ENCODE measurements around the gene SOX13.

SOX13 gene

DNA sequence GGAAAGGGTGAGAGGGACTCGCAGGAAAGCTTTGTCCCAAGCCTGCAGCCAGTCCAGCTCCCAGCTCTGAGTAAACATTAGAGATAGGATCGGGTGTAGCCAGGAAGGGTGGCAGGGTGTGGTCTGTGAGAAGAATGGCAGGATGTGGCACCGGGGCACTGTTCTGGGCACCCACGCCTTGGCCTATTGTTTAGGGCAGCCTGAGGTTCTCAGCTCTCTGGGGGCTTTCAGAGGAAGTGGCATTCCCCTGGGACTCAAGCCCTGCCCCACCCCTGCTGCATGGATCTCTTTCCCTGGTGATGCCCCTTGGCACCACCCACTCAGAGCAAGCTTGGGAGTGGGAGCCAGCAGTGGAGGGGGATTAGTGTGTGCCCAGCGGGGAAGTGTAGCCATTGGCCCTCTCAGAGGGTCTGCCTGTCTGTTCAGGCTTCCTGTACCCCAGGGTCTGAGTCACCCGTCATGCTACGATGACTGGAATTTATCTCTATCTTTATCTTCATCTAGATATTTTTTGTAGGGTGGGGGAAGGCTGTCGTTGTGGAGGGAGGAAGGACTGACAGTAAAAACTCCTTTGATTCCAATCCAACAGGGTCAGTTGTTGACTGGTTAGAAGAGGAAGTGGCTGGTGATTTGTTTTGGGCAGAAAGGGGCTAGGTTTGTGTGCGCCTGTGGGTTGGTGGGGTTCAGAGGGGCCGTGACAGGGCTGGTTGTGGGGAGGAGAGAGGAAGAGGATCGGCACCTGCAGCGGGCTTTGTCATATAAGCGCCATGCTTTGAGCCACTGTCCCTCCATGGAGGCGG, 31.6 kb downstream of the SOX13 start:
- H3K27me3 Mint-ChIP-seq: no peaks in the 10 kb centered on the region
- H3K36me3 Mint-ChIP-seq: no peaks in the 10 kb centered on the region
- H3K4me3 Mint-ChIP-seq: no peak overlapping the region
- H3K27ac Mint-ChIP-seq: peak overlapping the region; percentile 38
- peaks cover 18% of the 10 kb centered on the region for H3K4me1 Mint-ChIP-seq
- H3K9me3 Mint-ChIP-seq: no peaks in the 10 kb centered on the region

DNA sequence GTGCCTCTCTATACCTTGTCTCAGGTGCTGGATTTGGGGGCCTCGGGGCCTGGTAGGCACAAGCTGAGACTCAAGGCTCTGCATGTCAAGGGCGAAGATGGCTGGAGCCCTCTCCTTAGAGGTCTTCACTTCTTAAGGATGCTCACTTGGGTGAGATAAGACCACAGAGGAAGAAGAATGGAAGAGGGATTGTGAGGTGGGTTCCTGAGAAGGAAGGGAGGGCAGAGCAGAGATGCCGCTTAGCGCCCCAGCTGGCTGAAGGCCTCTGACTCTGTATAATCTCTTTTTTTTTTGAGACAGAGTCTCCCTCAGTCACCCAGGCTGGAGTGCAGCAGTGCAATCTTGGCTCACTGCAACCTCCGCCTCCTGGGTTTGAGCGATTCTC, 32.2 kb downstream of the SOX13 start:
- H3K9me3 Mint-ChIP-seq: no peaks in the 10 kb centered on the region
- H3K27ac Mint-ChIP-seq: peak overlapping the region; percentile 38
- H3K4me1 Mint-ChIP-seq: peaks cover 18% of the 10 kb centered on the region
- no peaks in the 10 kb centered on the region for H3K36me3 Mint-ChIP-seq
- H3K27me3 Mint-ChIP-seq: no peaks in the 10 kb centered on the region
- no peak overlapping the region for H3K4me3 Mint-ChIP-seq

DNA sequence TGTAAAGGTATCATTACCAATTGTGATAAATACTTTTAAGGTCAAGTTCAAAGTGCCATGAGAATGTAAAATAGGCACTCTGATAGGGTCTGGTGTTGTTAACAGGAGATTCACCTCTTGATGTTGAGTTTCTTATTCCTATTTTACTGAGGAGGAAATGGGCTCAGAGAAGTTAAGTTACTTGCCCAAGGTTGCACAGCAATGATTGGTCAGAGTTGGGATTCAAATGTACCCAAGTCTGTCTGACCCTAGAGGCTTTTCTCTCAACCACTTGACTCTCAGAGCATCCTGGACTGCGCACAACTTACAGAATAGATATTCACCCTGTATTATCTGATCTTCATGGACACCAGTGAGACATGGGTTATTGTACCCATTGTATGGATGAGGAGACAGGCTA, 33.9 kb downstream of the SOX13 start:
- H3K27me3 Mint-ChIP-seq: no peaks in the 10 kb centered on the region
- no peaks in the 10 kb centered on the region for H3K36me3 Mint-ChIP-seq
- peaks cover 18% of the 10 kb centered on the region for H3K4me1 Mint-ChIP-seq
- H3K9me3 Mint-ChIP-seq: no peaks in the 10 kb centered on the region
- H3K27ac Mint-ChIP-seq: no peak overlapping the region
- no peak overlapping the region for H3K4me3 Mint-ChIP-seq

DNA sequence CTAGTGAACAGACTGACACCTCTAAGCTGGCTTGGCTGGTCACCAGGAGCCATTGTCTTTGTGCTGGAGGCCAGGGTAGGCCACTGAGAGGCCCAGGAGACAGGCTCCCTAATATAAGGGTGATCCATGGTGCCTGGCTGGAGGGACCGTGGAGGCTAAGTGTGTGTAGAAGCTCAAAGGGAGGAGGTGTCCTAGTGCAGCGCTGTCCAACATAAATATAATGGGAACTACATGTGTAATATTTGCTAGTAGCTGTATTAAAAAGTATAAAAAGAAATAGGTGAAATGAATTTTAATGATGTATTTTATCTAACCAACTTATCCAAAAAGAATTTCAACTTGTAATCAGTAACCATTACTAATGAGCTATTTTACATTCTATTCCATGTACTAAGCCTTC, 35.0 kb downstream of the SOX13 start:
- H3K4me3 Mint-ChIP-seq: no peak overlapping the region
- no peaks in the 10 kb centered on the region for H3K36me3 Mint-ChIP-seq
- no peak overlapping the region for H3K27ac Mint-ChIP-seq
- H3K4me1 Mint-ChIP-seq: peaks cover 10% of the 10 kb centered on the region
- H3K9me3 Mint-ChIP-seq: no peaks in the 10 kb centered on the region
- no peaks in the 10 kb centered on the region for H3K27me3 Mint-ChIP-seq

DNA sequence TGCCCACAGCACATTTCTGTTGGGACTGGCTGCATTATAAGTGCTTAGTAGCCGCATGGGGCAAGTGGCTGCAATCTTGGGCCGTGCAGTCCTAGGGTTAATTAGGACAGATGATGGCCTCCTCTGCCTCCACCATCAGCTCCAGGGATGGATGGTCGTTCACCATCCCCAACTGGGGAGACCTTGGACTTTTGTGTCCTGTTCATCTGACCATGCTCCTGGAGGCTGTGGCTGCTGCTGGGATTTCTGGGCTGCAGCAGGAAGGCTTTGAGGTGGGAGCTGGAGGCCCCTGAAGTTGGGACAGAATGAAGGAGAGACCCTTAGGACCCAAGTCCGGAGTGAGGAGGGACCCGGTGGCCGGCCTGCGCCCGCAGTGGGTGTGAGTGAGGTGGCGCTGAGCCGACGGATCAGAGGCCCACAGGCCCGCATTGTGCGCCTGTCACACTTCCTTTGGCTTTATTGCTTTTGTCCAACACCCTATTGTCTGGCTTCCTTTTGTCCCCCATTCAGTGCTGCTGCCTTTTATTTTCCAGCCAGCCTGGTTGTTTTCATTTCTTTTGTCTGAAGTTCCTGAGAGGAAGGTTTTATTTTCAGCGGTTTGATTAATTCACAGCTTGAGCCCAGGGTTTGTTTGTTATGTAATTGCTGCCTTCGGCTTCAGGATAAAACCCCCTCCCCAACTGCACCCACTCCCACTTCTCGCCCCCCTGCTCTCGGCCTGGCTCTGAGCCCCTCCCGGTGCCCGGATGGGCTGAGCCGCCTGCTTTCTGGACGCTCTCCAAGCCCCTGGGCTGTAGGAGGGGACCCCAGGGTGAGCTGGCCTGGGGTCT, 35.6 kb downstream of the SOX13 start:
- no peak overlapping the region for H3K27ac Mint-ChIP-seq
- no peaks in the 10 kb centered on the region for H3K27me3 Mint-ChIP-seq
- H3K9me3 Mint-ChIP-seq: no peaks in the 10 kb centered on the region
- peaks cover 8% of the 10 kb centered on the region for H3K4me1 Mint-ChIP-seq
- no peaks in the 10 kb centered on the region for H3K36me3 Mint-ChIP-seq
- no peak overlapping the region for H3K4me3 Mint-ChIP-seq

DNA sequence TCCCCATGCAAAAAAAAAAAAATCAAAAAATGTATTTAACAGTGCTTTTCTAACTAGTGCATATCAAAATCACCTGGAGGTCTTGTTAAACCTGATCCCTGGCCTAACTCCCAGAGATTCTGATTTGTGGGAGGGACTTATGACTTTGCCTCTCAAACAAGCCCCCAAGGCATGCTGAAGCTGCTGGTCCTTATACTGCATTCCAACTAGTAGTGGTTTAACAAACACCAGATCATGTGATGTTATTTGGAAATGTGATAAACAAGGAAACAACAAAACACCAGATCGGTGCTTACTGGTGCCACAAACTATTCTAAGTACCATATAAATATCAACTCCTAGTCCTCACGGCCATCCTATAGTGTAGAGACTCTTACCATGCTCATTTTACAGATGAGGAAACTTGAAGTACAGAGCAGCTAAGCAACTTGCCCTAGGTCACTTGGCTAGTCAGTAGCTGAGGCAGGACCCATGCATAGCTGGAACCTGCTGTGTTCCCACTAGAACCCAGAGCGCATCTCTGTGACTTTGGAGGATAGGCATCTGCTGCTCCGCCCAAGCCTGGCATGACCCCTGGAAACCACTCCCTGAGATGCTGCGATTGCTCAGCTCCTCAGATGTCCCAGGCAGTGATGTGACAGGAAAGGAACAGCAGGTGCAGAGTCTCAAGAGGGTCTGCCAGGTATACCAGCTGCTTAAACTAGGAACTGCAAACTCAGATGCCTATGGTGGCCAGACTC, 38.1 kb downstream of the SOX13 start:
- Mint-ChIP-seq H3K27ac (no peak overlapping the region), H3K27me3 (no peaks in the 10 kb centered on the region), H3K36me3 (no peaks in the 10 kb centered on the region), H3K4me3 (no peak overlapping the region), H3K9me3 (no peaks in the 10 kb centered on the region), H3K4me1 (no peaks in the 10 kb centered on the region)

DNA sequence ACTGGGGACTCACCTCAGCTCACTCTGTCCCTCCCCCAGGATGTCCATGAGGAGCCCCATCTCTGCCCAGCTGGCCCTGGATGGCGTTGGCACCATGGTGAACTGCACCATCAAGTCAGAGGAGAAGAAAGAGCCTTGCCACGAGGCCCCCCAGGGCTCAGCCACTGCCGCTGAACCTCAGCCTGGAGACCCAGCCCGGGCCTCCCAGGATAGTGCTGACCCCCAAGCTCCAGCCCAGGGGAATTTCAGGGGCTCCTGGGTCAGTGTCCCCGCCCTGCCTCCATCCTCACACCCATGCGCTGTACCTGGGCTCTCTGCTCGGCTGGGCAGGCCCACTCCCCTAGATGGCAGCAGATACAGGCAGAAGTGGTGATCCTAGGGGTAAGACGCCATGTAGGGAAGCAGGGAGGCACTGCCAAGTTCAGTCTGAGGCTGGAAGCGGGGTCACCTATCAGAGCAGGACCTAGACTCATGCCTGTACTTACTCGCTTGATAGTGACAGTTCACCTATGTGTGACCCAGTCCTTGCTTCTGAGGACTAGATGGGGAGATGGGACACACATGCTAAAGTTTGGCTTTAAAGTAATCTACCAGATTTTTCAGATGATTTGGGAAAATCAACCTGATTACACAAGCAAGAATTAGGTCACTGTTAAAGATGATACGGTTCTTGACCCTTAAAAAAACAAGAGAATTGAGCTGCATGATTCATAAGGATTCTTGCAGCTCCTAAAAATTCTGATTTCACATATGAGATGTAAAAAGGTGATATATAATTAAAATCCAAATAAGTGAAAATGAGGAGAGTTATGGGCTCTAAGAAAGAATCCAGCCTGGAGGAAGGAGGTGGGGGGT, 40.2 kb downstream of the SOX13 start:
- H3K27me3 Mint-ChIP-seq: no peaks in the 10 kb centered on the region
- no peak overlapping the region for H3K27ac Mint-ChIP-seq
- H3K9me3 Mint-ChIP-seq: no peaks in the 10 kb centered on the region
- no peak overlapping the region for H3K4me3 Mint-ChIP-seq
- no peaks in the 10 kb centered on the region for H3K4me1 Mint-ChIP-seq
- no peaks in the 10 kb centered on the region for H3K36me3 Mint-ChIP-seq

DNA sequence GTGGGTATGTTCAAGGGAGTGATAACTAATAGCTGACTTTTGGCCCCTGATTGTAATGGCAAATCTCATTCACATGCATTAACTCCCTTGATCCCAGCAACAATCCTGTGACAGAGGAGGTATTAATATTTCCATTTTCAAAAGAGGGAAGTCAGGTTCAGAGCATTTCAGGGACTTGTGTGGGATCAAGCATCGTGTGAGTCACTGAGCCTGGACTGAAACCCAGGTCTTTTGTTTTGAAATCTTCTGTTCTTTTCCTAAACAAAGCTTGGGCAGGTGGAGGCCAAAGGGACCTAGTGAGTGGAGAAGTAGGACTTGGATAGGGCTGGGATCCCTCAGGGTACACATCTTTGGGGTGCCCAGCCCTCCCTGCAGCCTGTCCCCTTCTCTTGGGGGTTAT, 41.0 kb downstream of the SOX13 start:
- H3K4me1 Mint-ChIP-seq: no peaks in the 10 kb centered on the region
- H3K27me3 Mint-ChIP-seq: no peaks in the 10 kb centered on the region
- H3K27ac Mint-ChIP-seq: no peak overlapping the region
- no peak overlapping the region for H3K4me3 Mint-ChIP-seq
- no peaks in the 10 kb centered on the region for H3K36me3 Mint-ChIP-seq
- no peaks in the 10 kb centered on the region for H3K9me3 Mint-ChIP-seq

DNA sequence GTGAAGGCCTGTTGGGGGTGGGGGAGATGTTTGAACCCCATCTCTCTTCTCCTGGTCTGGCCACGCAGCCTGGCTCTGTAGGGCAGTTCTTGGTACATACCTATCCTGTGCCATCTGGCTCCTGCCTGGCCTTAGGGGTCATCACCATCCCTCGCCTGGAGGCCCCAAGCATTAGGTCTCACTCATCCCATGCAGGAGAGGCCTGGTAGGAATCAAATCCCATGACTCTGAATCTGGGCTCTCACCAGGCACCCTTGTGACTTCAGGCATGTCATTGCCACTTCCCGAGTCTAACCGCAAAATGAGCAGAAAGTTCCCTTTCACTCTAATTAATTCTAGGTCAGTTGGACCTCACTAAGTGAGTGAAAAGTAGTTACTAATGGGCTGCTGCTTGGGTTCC, 41.7 kb downstream of the SOX13 start:
- H3K27ac Mint-ChIP-seq: no peak overlapping the region
- no peaks in the 10 kb centered on the region for H3K27me3 Mint-ChIP-seq
- H3K4me1 Mint-ChIP-seq: no peaks in the 10 kb centered on the region

DNA sequence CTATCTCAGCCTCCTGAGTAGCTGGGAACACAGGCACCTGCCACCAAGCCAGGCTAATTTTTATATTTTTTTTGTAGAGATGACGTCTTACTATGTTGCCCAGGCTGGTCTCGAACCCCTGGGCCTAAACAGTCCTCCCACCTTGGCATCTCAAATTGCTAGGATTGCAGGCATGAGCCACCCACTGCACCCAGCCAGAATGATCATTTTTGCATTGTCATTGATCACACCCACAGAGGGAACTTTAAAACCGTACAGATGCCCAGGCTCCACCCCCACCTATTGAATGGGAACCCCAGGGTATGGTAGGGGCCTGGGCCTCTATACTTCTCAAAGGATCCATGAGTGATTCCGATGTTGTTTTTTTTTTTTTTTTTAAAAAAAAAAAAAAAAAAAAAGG, 42.2 kb downstream of the SOX13 start:
- Mint-ChIP-seq H3K4me3 (no peak overlapping the region), H3K36me3 (no peaks in the 10 kb centered on the region), H3K27ac (no peak overlapping the region), H3K27me3 (no peaks in the 10 kb centered on the region), H3K4me1 (no peaks in the 10 kb centered on the region), H3K9me3 (no peaks in the 10 kb centered on the region)

More for the DNA sequence above, 41.7 kb downstream of the SOX13 start:
- H3K36me3 Mint-ChIP-seq: no peaks in the 10 kb centered on the region
- H3K9me3 Mint-ChIP-seq: no peaks in the 10 kb centered on the region
- H3K4me3 Mint-ChIP-seq: no peak overlapping the region

DNA sequence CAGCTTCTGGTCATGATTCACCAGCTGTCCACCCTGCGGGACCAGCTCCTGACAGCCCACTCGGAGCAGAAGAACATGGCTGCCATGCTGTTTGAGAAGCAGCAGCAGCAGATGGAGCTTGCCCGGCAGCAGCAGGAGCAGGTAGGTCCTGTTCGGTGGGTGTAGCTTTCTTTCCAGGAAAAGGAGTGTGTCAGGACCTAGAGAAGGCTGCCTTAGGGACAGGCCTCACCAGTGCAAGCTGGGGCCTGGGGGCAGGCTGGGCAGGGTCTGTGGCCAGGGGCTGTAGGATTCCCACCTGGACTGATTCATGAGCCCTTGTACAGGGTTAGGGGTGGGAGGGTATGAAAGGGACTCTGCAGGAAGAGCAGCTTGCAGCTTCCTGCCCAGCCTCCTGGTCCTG, 43.6 kb downstream of the SOX13 start:
- no peak overlapping the region for H3K4me3 Mint-ChIP-seq
- H3K36me3 Mint-ChIP-seq: no peaks in the 10 kb centered on the region
- H3K27ac Mint-ChIP-seq: no peak overlapping the region
- H3K27me3 Mint-ChIP-seq: no peaks in the 10 kb centered on the region
- no peaks in the 10 kb centered on the region for H3K4me1 Mint-ChIP-seq
- H3K9me3 Mint-ChIP-seq: no peaks in the 10 kb centered on the region

DNA sequence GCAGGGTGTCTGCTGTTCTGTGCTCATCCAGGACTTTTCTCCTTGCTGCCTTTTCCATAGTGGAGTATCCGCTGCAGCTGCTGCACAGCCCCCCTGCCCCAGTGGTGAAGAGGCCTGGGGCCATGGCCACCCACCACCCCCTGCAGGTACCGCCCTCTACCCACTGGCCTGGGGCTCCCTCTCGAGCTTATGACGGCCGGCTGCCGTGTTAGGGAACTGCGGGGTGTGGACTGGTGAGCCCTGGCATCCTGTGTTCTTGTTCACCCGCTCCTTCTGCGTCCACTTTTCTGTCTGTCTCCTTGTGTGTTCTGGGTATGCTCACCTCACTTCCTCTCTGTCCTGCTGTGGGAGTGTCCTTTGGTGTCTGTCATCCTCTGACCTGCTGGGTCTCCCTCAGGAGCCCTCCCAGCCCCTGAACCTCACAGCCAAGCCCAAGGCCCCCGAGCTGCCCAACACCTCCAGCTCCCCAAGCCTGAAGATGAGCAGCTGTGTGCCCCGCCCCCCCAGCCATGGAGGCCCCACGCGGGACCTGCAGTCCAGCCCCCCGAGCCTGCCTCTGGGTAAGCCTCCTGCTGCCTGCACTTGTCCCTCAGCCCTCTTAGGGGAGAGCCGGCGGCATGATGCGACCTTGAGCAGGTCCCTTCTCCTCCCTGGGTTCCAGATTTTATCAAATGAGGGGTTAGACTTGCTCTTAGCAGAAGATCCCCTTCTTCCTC, 49.1 kb downstream of the SOX13 start:
- Mint-ChIP-seq H3K4me3 (no peak overlapping the region), H3K27me3 (no peaks in the 10 kb centered on the region)

DNA sequence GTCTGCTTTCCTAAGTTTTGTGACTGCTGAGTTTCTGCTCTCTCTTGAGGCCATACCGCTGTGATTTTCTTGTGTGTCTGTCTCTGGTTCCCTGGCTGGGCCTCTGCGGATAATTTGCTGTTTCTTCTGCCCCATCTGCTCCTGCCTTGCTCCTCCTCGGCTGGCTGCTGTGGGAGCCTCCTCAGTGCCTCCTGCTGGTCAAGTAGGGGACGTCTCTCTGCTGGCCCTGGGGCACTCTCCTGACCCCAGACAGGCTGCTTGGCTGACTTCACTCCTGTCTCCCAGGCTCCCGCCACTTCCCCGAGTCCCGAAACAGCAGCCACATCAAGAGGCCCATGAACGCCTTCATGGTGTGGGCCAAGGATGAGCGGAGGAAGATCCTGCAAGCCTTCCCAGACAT, 50.5 kb downstream of the SOX13 start:
- peaks cover 2% of the 10 kb centered on the region for H3K4me1 Mint-ChIP-seq
- no peaks in the 10 kb centered on the region for H3K9me3 Mint-ChIP-seq
- H3K4me3 Mint-ChIP-seq: no peak overlapping the region
- H3K27ac Mint-ChIP-seq: no peak overlapping the region
- no peaks in the 10 kb centered on the region for H3K27me3 Mint-ChIP-seq
- no peaks in the 10 kb centered on the region for H3K36me3 Mint-ChIP-seq

More for the DNA sequence above, 49.1 kb downstream of the SOX13 start:
- Mint-ChIP-seq H3K27ac (no peak overlapping the region), H3K9me3 (no peaks in the 10 kb centered on the region), H3K36me3 (no peaks in the 10 kb centered on the region), H3K4me1 (no peaks in the 10 kb centered on the region)

DNA sequence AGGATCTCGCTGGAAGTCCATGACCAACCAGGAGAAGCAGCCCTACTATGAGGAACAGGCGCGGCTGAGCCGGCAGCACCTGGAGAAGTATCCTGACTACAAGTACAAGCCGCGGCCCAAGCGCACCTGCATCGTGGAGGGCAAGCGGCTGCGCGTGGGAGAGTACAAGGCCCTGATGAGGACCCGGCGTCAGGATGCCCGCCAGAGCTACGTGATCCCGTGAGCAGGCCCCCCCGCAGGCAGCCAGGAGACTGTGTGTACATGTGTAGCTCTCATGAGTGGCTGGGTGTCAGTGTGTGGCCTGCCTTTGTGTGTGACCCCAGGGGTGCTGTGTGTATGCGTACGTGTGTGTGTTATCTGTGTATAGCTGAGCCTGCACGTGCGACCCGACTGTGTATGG, 51.7 kb downstream of the SOX13 start:
- Mint-ChIP-seq H3K36me3 (no peaks in the 10 kb centered on the region), H3K4me1 (peaks cover 12% of the 10 kb centered on the region), H3K27ac (no peak overlapping the region), H3K9me3 (no peaks in the 10 kb centered on the region), H3K27me3 (no peaks in the 10 kb centered on the region), H3K4me3 (no peak overlapping the region)

All from activated naive CD4-positive, alpha-beta T cell treated with anti-CD3 and anti-CD28 coated beads, Interleukin-2, amount 50 U/mL, for 24 hours (primary cell).